Gastrocnemius medialis (tissue), 4 donors: ENCODE measurements around the gene ITPR2. TPM values are rescaled to one million over a fixed set of nuclear protein-coding genes. Genes with fewer than 3 reads are reported as not detected.

Experiments
- ATAC-seq, 2 donors: fragments of 150-250 bp; one replicate each; pipeline ENCODE4 v1.9.1; 2016
- DNase-seq, 2 donors: peaks; one replicate each; pipeline ENCODE4 v3.0.0-alpha.2; 2019
- H3K27ac ChIP-seq, 4 donors: fragments of 200-600 bp; sonication (generic); 1 replicate in 1 of 4; 2 replicates in 3 of 4; pipeline ENCODE4 v1.5.1; 2016 to 2018; ENCODE audit warnings: mild to moderate bottlenecking in 2 of 4, moderate library complexity in 1 of 4
- H3K27me3 ChIP-seq, 3 donors: fragments of 200-600 bp; sonication (generic) in 2 of 3; 1 replicate in 1 of 3; 2 replicates in 2 of 3; pipeline versions ENCODE4 v1.5.1 to v1.6.0; 2016 to 2019; ENCODE audit warnings: mild to moderate bottlenecking in 1 of 3, moderate library complexity in 1 of 3
- H3K36me3 ChIP-seq, 2 donors: fragments of 200-600 bp; sonication (generic) in 1 of 2; one replicate each; pipeline ENCODE4 v1.5.1; 2017 to 2018
- H3K4me1 ChIP-seq, 2 donors: fragments of 200-600 bp; sonication (generic) in 1 of 2; one replicate each; pipeline ENCODE4 v1.5.1; 2016 to 2017; ENCODE audit warnings: mild to moderate bottlenecking in 2 of 2
- H3K4me3 ChIP-seq, 4 donors: fragments of 200-600 bp; sonication (generic) in 3 of 4; 1 replicate in 1 of 4; 2 replicates in 3 of 4; pipeline ENCODE4 v1.5.1; 2016 to 2019; ENCODE audit warnings: mild to moderate bottlenecking in 2 of 4
- H3K9me3 ChIP-seq, 3 donors: fragments of 200-600 bp; sonication (generic) in 2 of 3; 1 replicate in 1 of 3; 2 replicates in 2 of 3; pipeline ENCODE4 v1.5.1; 2016 to 2019
- POLR2A ChIP-seq, 2 donors: fragments of 450-650 bp; IDR thresholded peaks; one replicate each; pipeline ENCODE4 v1.6.1; 2017; ENCODE audit warnings: antibody characterized with exemption in 2 of 2, mild to moderate bottlenecking in 2 of 2, moderate library complexity in 2 of 2
- in situ Hi-C, 4 donors: fragments of 200-750 bp; cut with MboI; loops; one replicate each; pipeline versions ENCODE4 v1.15.0 to v1.8.0; 2017; ENCODE audit warnings: low sequenced_read_pairs in 4 of 4
- intact Hi-C: fragments of 100-400 bp; cut with DNase I; formaldehyde crosslinking; loops from one replicate; pipeline ENCODE4 v1.15.1; 2023; ENCODE audit warnings: low total_unique reads
- total RNA-seq, 4 donors: library from RNA; depleted of rRNA; stranded (reverse); fragments of >200 nt; gene quantifications; one replicate each; pipeline versions ENCODE4 v1.1.0 to v1.2.3, GENCODE V29; 2016
- TF ChIP-seq, protein P1 (sequence below), 5 experiments: fragments of 450-650 bp in 3 of 5; fragments of 200-600 bp in 2 of 5; sonication (generic) in 2 of 5; IDR thresholded peaks in 4 of 5; conservative IDR thresholded peaks in 1 of 5; 1 replicate in 4 of 5; 2 replicates in 1 of 5; pipeline ENCODE4 v1.5.1; 2016 to 2019; ENCODE audit warnings: antibody characterized with exemption in 5 of 5, mild to moderate bottlenecking in 3 of 5, moderate library complexity in 3 of 5

Gene ITPR2
- total RNA-seq, 4 donors from 2014 or later = 3.8 to 23.8 (median 4.1) TPM

GRCh38 chr12:26359576-26359975 lies 473.4 kb downstream of the ITPR2 start:
- in situ Hi-C loops (no loop called here), intact Hi-C loops (no loop called here)
- DNase-seq = no peak
- Histone ChIP-seq H3K4me1 (no peaks in the 10 kb centered on the region), H3K9me3 (no peaks in the 10 kb centered on the region), H3K4me3 (no peak overlapping the region), H3K27me3 (no peaks in the 10 kb centered on the region), H3K27ac (no peak overlapping the region), H3K36me3 (no peaks in the 10 kb centered on the region)
- no peak for TF ChIP-seq POLR2A (IDR thresholded peaks at IDR 0.05)
- TF ChIP-seq, protein P1, sequence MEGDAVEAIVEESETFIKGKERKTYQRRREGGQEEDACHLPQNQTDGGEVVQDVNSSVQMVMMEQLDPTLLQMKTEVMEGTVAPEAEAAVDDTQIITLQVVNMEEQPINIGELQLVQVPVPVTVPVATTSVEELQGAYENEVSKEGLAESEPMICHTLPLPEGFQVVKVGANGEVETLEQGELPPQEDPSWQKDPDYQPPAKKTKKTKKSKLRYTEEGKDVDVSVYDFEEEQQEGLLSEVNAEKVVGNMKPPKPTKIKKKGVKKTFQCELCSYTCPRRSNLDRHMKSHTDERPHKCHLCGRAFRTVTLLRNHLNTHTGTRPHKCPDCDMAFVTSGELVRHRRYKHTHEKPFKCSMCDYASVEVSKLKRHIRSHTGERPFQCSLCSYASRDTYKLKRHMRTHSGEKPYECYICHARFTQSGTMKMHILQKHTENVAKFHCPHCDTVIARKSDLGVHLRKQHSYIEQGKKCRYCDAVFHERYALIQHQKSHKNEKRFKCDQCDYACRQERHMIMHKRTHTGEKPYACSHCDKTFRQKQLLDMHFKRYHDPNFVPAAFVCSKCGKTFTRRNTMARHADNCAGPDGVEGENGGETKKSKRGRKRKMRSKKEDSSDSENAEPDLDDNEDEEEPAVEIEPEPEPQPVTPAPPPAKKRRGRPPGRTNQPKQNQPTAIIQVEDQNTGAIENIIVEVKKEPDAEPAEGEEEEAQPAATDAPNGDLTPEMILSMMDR (IDR thresholded peaks at IDR 0.05 in 4 of 5, conservative IDR thresholded peaks at IDR 0.05 in 1 of 5) = no peak
- ATAC-seq = no peak

DNA sequence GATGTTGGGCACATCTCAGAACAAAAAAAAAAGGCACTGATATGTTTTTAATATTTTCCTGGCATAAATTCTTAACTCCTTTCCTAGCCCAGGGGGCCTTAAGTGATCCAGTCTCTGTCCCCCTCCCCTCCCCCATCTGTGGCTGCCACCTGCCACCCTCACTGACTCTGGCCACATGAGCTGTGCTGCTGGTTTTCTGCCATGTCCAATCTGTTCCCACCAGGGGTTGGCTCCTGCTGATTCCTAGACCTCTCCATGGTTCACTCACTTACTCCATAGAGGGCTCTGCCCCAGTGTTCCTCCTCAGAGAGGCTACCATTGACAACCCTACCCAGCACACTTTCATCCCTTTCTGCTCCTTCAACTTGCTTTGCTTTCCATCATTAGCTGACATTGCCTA lies 474.3 kb downstream of the ITPR2 start:
- no peaks in the 10 kb centered on the region for H3K36me3 ChIP-seq
- H3K4me1 ChIP-seq = no peaks in the 10 kb centered on the region
- no peak overlapping the region for H3K27ac ChIP-seq
- no peak overlapping the region for H3K4me3 ChIP-seq
- H3K27me3 ChIP-seq = no peaks in the 10 kb centered on the region
- no peaks in the 10 kb centered on the region for H3K9me3 ChIP-seq
- TF ChIP-seq, protein P1 (IDR thresholded peaks at IDR 0.05 in 4 of 5, conservative IDR thresholded peaks at IDR 0.05 in 1 of 5) = no peak
- no peak for TF ChIP-seq POLR2A (IDR thresholded peaks at IDR 0.05)
- ATAC-seq (no peak), DNase-seq (no peak)
- in situ Hi-C loops = no loop called here
- intact Hi-C loops = no loop called here

DNA sequence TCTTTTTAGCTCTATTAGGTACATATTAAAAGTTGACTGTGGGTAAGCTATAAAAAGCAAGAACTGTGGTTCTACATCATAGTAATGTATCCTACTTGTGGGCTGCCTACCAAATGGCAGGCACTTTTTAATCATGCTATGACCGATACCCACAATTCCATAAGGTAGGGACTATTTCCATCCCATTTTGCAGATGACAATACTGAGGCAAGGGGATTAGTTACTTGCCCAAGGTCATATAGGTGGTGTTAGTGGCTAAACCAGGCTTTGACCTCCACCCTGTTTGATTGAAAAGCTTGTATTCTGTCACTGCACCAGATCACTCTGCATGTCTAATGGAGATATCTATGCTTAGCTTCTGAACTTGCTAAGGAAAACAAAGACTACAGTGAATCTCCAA lies 485.7 kb downstream of the ITPR2 start:
- Histone ChIP-seq H3K4me1 (no peaks in the 10 kb centered on the region), H3K27me3 (no peaks in the 10 kb centered on the region), H3K9me3 (no peaks in the 10 kb centered on the region), H3K4me3 (no peak overlapping the region), H3K27ac (no peak overlapping the region), H3K36me3 (no peaks in the 10 kb centered on the region)
- intact Hi-C loops = no loop called here
- DNase-seq (no peak), ATAC-seq (no peak)
- in situ Hi-C loops = no loop called here
- TF ChIP-seq POLR2A (IDR thresholded peaks at IDR 0.05) = no peak
- TF ChIP-seq, protein P1 (IDR thresholded peaks at IDR 0.05 in 4 of 5, conservative IDR thresholded peaks at IDR 0.05 in 1 of 5) = no peak

DNA sequence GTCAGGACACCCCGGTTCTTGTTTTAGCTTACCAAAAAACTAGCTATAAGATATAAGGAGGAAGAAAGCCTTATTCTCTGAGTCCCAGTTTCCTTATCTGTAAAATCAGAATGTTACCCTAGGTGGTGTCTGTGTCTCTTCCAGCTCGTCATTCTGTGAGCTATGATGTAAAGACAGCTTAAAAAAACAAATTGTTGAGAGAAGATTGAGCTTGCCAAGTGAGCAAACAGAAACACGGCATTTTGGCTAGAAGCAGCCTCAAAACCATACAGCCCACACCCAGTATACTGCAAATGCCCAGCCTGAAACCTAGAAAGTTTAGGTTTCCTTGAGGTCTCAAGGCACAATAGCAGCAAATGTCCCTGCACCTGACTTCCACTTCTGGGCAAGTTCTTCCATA lies 486.3 kb downstream of the ITPR2 start:
- no peaks in the 10 kb centered on the region for H3K9me3 ChIP-seq
- intact Hi-C loops = no loop called here
- DNase-seq = no peak
- TF ChIP-seq, protein P1 (IDR thresholded peaks at IDR 0.05 in 4 of 5, conservative IDR thresholded peaks at IDR 0.05 in 1 of 5) = no peak
- no peak for TF ChIP-seq POLR2A (IDR thresholded peaks at IDR 0.05)
- no peaks in the 10 kb centered on the region for H3K36me3 ChIP-seq
- in situ Hi-C loops = no loop called here
- H3K4me3 ChIP-seq = no peak overlapping the region
- H3K27ac ChIP-seq = no peak overlapping the region
- no peak for ATAC-seq
- no peaks in the 10 kb centered on the region for H3K27me3 ChIP-seq
- H3K4me1 ChIP-seq = no peaks in the 10 kb centered on the region

- ATAC-seq = no peak
Observed at GRCh38 chr12:26345471-26346003, 487.5 kb downstream of the ITPR2 start.

More at GRCh38 chr12:26345471-26346003, 487.5 kb downstream of the ITPR2 start:
- in situ Hi-C loops = no loop called here
- intact Hi-C loops = no loop called here
- Histone ChIP-seq H3K4me3 (no peak overlapping the region), H3K9me3 (no peaks in the 10 kb centered on the region), H3K27ac (no peak overlapping the region), H3K36me3 (no peaks in the 10 kb centered on the region), H3K27me3 (no peaks in the 10 kb centered on the region), H3K4me1 (no peaks in the 10 kb centered on the region)
- no peak for DNase-seq
- TF ChIP-seq, protein P1 (IDR thresholded peaks at IDR 0.05 in 4 of 5, conservative IDR thresholded peaks at IDR 0.05 in 1 of 5) = no peak
- no peak for TF ChIP-seq POLR2A (IDR thresholded peaks at IDR 0.05)
